GM12801 (cell line): ENCODE results near the gene ENTHD1.

Source experiments
- CTCF ChIP-seq: IDR thresholded peaks from one replicate; pipeline ENCODE4 v1.5.1; 2011; ENCODE audit warnings: control low read depth; ENCODE audit not compliant: insufficient read length; ENCODE audit errors: extremely low read depth

The ENTHD1 gene

GRCh38 chr22:39896313-39896996 lies 2.9 kb upstream of the ENTHD1 start:
- no peak for TF ChIP-seq CTCF

GRCh38 chr22:39895682-39896081 lies 2.1 kb upstream of the ENTHD1 start:
- no peak for TF ChIP-seq CTCF

- TF ChIP-seq CTCF, result no peak
Measured at GRCh38 chr22:39894554-39895092, 1.1 kb upstream of the ENTHD1 start.

GRCh38 chr22:39883057-39883456 lies 10.5 kb downstream of the ENTHD1 start:
- TF ChIP-seq CTCF, result no peak

GRCh38 chr22:39880722-39881121 lies 12.8 kb downstream of the ENTHD1 start:
- TF ChIP-seq CTCF, result no peak

GRCh38 chr22:39877079-39877845 lies 16.3 kb downstream of the ENTHD1 start:
- TF ChIP-seq CTCF, result no peak

GRCh38 chr22:39873965-39874364 lies 19.6 kb downstream of the ENTHD1 start:
- TF ChIP-seq CTCF, result no peak
